ENCODE results near the gene F12. TPM values are rescaled to one million over a fixed set of nuclear protein-coding genes. Genes with fewer than 3 reads are reported as not detected.
"Not testable (repeated sequence)": the region's sequence is repeated elsewhere in the genome, so short reads cannot be mapped to it uniquely, and the experiment has no call there.

The F12 gene
- total RNA-seq, 1 donor from 2014 or later: not detected

DNA sequence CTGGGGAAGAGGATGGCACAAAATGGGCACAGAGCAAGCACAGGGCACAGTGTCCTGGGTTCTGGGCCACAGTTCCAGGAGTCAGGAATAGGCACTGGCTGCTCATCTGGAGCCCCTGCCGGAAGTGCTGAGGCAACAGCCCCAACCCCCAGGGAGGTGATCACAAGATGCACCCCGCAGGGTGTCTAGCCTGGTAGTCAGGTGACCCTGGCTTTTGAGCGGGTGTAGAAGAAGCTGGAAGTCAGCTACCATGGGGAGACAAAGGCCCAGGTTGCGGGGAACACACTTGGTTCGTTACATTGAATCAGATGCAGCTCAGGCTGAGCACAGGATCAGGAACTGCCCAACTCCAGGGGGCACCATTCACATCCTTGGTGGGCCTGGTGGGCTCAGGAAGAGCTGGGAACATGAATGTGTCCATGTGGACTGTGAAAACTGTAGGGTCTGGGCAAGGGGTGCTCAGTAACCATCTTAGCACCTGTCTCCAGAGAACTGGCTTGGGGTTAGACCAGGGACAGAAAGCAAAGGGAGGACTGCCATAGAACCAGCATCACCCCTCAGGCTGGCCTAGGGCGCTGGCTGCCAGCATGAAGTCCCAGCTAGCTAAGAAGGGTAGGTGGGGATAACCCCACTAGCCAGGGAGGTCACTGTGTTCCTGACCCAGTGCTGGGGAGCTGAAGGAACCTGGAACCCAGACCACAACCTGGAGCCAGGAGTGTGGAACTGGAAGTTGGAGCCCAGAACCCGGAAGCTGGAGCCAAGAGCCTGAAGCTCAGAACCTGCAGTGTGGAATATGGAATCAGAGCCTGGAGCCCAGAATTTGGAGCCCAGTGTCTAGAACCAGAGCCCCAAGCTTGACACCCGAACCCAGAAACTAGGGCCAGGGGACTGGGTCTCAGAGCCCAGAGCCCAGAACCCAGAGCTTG lies 31.2 kb downstream of the F12 start:
- no peak for ATAC-seq
- DNase-seq: no peak
- intact Hi-C loops (cut with micrococcal nuclease): loop anchor here (10.0 kb wide), 1 partner anchor 53 kb away; no protein-coding TSS in a partner anchor

- DNase-seq: no peak
- ATAC-seq: no peak
- intact Hi-C loops (cut with micrococcal nuclease): loop anchor here (10.0 kb wide), 1 partner anchor 51 kb away; no protein-coding TSS in a partner anchor
These were observed 33.3 kb downstream of the F12 start for GRCh38 chr5:177376107-177376506.

GRCh38 chr5:177375516-177375915 lies 33.8 kb downstream of the F12 start:
- intact Hi-C loops (cut with micrococcal nuclease): loop anchor here (10.0 kb wide), 1 partner anchor 51 kb away; no protein-coding TSS in a partner anchor
- not testable (repeated sequence) for DNase-seq, ATAC-seq

- intact Hi-C loops (cut with micrococcal nuclease): loop anchor here (10.0 kb wide), 1 partner anchor 49 kb away; no protein-coding TSS in a partner anchor
- DNase-seq (no peak), ATAC-seq (no peak)
These were observed 35.2 kb downstream of the F12 start for GRCh38 chr5:177374211-177374610.

DNA sequence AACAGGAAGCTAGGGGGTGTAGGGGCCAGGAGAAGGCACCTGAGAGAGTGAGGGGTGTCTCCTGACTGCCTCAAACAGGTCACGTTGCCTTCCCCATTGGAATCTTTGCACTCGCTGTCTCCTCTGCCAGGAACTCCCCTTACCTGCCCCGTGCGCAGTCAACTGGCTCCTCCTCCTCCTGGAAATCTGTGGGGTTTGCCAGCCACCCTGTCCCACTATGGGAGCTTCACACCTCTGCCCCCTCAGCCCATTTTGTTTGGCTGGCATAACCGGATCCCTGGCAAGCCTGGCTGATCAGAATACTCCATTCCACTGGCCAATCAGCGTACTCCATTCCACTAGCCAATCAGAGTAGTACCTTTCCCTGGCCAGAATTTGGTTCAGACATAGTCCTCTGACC lies 35.6 kb downstream of the F12 start:
- DNase-seq: no peak
- intact Hi-C loops (cut with micrococcal nuclease): loop anchor here (10.0 kb wide), 1 partner anchor 49 kb away; no protein-coding TSS in a partner anchor
- ATAC-seq: no peak

DNA sequence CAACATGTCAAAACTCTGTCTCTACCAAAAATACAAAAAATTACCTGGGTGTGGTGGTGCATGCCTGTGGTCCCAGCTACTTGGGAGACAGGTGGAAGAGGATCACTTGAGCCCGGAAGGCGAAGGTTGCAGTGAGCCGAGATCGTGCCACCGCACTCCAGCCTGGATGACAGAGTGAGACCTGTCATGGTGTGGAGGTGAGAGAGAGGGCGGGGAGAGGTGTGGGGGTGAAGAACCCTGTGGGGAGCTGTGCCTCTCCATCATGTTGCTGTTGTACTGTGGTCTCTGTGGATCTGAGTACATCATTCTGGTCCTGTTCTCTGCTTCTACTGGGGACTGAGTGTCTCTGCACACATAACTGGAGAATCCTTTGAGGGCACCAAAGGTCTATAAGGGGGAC lies 36.5 kb downstream of the F12 start:
- intact Hi-C loops (cut with micrococcal nuclease): loop anchor here (10.0 kb wide), 1 partner anchor 48 kb away; no protein-coding TSS in a partner anchor
- ATAC-seq (no peak), DNase-seq (no peak)

GRCh38 chr5:177372034-177372896 lies 37.1 kb downstream of the F12 start:
- intact Hi-C loops (cut with micrococcal nuclease): loop anchor here (10.0 kb wide), 1 partner anchor 47 kb away; no protein-coding TSS in a partner anchor
- DNase-seq (no peak), ATAC-seq (no peak)

DNA sequence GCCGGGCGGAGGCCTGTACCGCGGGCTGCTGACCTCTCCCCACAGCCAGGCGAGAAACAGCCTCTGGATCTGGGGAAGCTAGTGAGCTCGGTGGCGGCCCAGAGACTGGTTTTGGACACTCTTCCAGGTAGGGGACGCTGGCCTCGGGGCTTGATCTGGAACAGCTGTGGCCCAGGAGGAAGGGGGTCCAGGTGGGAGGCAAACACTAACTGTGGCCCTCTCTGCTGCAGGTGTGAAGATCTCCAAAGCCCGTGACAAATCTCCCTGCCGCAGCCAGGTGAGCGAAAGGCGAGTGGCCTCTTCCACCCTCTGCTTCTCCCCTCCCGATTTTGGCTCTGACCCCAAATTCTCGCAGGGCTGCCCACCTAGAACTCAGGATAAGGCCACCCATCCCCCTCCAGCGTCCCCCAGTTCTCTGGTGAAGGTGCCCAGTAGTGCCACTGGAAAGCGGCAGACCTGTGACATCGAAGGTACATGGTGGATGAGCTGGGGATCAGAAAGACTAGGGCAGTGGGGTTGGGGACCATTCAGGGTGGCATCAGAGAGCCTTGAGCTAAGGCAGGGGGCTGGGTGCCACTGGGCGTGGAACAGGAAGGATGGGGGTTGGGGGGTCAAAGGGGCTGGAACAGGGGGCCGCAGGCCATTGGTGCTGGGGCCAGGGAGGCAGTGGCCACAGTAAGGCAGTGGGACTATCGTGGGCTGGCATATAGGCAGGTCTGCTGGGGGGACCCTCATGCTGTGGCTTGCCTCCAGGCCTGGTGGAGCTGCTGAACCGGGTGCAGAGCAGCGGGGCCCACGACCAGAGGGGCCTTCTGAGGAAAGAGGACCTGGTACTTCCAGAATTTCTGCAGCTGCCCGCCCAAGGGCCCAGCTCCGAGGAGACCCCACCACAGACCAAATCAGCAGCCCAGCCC lies 38.0 kb downstream of the F12 start:
- no peak for DNase-seq
- no peak for ATAC-seq
- intact Hi-C loops (cut with micrococcal nuclease): loop anchor here (10.0 kb wide), 1 partner anchor 47 kb away; no protein-coding TSS in a partner anchor

DNA sequence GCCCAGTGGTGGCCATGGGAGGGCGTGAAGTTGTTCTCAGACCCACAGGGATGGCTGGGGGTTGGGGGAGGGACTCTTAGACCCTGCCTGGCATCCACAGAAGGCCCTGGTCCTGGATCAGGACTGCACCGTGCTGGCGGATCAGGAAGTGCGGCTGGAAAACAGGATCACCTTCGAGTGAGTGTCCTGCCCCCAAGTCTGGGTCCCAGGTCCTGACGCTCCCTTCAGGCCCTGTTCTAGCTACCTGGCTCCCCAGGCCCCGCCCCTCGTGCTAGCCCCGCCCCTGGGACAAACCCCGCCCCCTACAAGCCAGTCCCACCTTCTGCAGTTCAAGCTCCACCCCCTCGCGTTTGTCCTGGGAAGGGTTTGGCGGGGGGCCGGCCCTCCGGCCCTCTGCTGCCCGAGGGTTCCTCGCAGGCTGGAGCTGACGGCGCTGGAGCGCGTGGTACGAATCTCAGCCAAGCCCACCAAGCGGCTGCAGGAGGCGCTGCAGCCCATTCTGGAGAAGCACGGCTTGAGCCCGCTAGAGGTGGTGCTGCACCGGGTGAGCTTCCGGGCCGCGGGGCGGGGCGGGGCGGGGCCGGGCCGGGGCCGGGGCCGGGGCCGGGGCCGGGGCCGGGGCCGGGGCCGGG lies 38.8 kb downstream of the F12 start:
- peak; percentile 64 for ATAC-seq
- intact Hi-C loops (cut with micrococcal nuclease): loop anchor here (10.0 kb wide), 1 partner anchor 46 kb away; no protein-coding TSS in a partner anchor
- DNase-seq: peak; percentile 80

DNA sequence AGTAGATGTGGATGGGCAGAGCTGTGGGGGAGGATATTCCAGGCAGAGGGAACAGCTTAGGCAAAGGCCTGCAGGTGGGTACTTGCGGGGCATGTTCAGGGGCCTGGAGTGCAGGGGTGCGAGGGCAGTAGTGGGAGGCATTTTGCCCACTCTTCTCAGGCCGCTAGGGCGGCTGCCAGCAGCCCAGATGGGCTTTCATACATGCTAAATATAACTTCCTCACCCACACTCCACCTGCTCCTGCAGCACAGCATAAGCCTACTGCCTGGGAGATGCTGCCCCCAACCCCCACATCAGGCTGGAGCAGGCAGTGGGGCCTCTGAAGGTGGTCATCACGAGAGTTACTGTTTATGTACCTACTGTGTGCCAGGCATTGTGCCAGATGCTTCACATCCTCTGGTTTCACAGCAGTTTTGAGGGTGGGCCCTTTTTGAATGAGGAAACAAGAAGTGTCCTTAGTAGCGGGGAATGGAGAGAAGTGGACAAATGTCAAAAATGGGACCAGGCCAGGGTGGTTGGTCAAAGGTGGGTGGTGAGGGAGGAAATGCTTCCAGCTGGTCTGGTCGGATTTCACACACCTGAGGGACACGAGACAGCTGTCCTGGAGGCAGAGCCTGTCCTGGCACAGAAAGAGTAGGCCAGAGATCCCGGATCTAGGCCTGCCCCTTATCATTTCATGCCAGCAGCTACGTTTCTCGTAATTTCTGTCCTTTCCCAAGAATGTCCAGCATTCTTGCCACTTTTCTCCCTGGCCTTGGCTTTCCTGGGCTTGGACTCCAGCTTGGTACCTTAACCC lies 39.5 kb downstream of the F12 start:
- peak; percentile 7 for ATAC-seq
- intact Hi-C loops (cut with micrococcal nuclease): loop anchor here (10.0 kb wide), 1 partner anchor 45 kb away; no protein-coding TSS in a partner anchor
- DNase-seq: no peak

GRCh38 chr5:177368869-177369644 lies 40.3 kb downstream of the F12 start:
- intact Hi-C loops (cut with micrococcal nuclease): no loop called here
- DNase-seq: no peak
- no peak for ATAC-seq

DNA sequence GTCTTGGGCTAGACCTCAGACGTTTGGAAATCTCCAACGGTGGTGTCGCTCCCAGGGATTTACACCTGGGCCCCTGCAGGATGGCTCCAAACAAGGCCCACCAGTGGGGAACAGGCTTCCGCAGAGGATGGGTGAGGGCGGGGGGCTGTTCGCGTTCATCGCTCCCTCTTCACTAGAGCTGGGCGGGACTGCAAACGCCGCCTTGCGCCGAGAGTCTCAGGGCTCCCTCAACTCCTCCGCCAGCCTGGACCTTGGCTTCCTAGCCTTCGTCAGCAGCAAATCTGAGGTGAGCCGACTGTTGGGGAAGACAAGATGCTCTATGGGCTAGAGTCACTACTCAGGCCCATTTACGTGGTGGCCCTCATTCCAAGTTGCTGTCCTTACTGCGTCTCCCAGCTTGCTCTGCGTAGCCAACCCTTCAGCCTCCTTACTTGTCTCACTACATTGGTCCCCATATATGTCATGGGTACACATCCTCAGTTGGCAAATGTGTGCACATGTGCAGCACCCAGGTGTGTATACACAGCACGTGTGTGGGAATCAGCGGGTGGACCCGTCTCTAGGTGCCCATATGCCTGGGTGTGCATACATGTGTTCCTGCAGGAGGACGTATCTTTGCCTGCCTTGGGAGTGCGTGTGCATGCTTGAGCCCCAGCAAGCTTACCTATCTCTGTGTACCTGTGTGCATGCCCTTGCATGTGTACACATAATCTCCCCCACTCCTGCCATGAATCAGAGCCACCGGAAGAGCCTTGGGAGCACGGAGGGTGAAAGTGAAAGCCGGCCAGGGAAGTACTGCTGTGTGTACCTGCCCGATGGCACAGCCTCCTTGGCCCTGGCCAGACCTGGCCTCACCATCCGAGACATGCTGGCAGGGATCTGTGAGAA lies 41.1 kb downstream of the F12 start:
- intact Hi-C loops (cut with micrococcal nuclease): no loop called here
- DNase-seq (no peak), ATAC-seq (no peak)

DNA sequence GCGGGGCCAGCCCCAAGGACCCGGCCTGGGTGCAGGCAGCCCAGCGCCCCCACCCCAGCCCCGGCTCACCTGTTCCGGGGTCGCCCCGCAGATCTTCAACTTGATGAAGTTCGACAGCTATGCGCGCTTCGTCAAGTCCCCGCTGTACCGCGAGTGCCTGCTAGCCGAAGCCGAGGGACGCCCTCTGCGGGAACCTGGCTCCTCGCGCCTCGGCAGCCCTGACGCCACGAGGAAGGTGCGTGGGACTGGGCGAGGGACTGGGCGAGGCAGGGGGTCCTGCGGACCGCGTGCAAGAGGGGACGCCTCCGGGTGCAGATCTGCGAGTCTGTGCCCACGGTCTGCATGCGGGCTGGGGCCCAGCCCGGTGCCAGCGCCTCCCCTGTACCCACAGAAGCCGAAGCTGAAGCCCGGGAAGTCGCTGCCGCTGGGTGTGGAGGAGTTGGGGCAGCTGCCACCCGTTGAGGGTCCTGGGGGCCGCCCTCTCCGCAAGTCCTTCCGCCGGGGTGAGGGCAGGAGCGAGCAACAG lies 42.0 kb downstream of the F12 start:
- ATAC-seq (peak; percentile 10), DNase-seq (no peak)
- intact Hi-C loops (cut with micrococcal nuclease): no loop called here

GRCh38 chr5:177366528-177367322 lies 42.6 kb downstream of the F12 start:
- DNase-seq (peak; percentile 91), ATAC-seq (peak; percentile 86)
- intact Hi-C loops (cut with micrococcal nuclease): no loop called here

Data from left ventricle myocardium superior (tissue), 1 donor.